Skeletal muscle satellite cell (primary cell): ENCODE data around the gene COL25A1.

Experiments used
- H3K27me3 ChIP-seq: 2 replicates; pipeline ENCODE4 v1.7.0; 2013; ENCODE audit warnings: low read length; ENCODE audit not compliant: control insufficient read depth, insufficient read depth
- H3K36me3 ChIP-seq: 2 replicates; pipeline ENCODE4 v1.7.0; 2013; ENCODE audit warnings: mild to moderate bottlenecking, control low read depth, low read length; ENCODE audit not compliant: insufficient read depth
- H3K4me1 ChIP-seq: 2 replicates; pipeline ENCODE4 v1.7.0; 2013; ENCODE audit warnings: low read length; ENCODE audit not compliant: control insufficient read depth, insufficient read depth
- H3K4me2 ChIP-seq: 2 replicates; pipeline ENCODE4 v1.7.0; 2013; ENCODE audit warnings: mild to moderate bottlenecking, low read length
- H3K4me3 ChIP-seq: 2 replicates; pipeline ENCODE4 v1.7.0; 2013; ENCODE audit warnings: low read length
- H3K9ac ChIP-seq: 2 replicates; pipeline ENCODE4 v1.7.0; 2013; ENCODE audit warnings: mild to moderate bottlenecking, low read depth, low read length, moderate library complexity
- H3K9me3 ChIP-seq: replicated peaks from 2 replicates; pipeline ENCODE4 v1.7.0; 2013; ENCODE audit warnings: mild to moderate bottlenecking, control low read depth, low read length

Gene COL25A1

DNA sequence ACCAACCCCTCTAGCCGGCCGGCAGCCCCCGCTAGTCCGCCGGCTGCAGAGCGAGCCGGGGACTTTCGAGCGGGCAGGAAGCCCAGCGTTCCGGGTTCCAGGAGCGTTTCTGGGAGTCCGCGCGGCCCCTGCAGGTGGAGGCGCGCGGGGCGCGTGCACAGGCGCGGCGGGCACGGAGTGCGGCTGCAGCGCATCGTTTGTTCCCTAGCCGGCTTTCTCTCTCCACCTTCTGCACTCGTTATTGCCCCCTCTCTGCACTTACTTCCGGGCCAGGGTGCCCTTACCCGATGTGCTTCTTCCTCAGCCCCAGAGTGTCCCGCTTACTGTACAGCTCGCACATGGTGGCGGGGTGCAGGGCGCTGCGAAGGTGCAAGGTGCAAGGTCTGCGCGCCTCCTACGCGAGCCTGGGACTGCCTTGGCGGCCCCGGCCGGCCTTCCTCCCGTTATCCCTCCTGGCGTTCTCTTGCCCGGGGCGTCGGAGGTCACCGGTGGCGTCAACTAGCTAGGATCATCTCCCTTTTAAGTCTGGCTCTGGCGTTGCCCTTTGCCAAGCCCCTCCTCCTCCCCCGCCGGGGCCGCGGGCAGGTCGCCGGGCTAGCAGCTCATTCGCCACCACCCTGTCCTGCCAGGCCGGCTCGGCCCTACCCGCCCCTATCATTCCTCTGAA, 539.8 kb downstream of the COL25A1 start, which contains the start of gene ETNPPL:
Gene ETNPPL, minus strand, starts transcription at position 495 of the 667 bp plus-strand sequence. Its CDS starts 155 bp downstream, at position 340.
- peaks cover 6% of the 10 kb centered on the region for H3K4me1 ChIP-seq
- peaks cover 28% of the 10 kb centered on the region for H3K27me3 ChIP-seq
- no peaks in the 10 kb centered on the region for H3K9me3 ChIP-seq
- H3K4me2 ChIP-seq = peak within 1 kb of the TSS; percentile 98
- H3K9ac ChIP-seq = no peak within 1 kb of the TSS
- peak within 1 kb of the TSS; percentile 78 for H3K4me3 ChIP-seq
- no peaks in the 10 kb centered on the region for H3K36me3 ChIP-seq
